OCI-LY3 (cell line): ENCODE data around the gene PRDM4.

Source experiments
- H2AFZ ChIP-seq: fragments of 200-600, 300-600 bp; shearing (Covaris generic); 2 replicates; pipeline ENCODE4 v1.6.0; 2014; ENCODE audit warnings: antibody characterized with exemption, low read depth, low read length
- H3K27ac ChIP-seq: fragments of 200-600, 300-600 bp; sonication (generic); 2 replicates; pipeline ENCODE4 v1.5.1; 2014; ENCODE audit warnings: mild to moderate bottlenecking, low read length, moderate library complexity, mixed read lengths
- H3K27me3 ChIP-seq: fragments of 200-600, 300-600 bp; sonication (generic); 2 replicates; pipeline ENCODE4 v1.6.1; 2014; ENCODE audit warnings: low read depth, low read length, mixed read lengths
- H3K36me3 ChIP-seq: fragments of 200-600, 300-600 bp; sonication (generic); replicated peaks from 2 replicates; pipeline ENCODE3; 2014; ENCODE audit warnings: low read depth, low read length, mixed read lengths
- H3K4me1 ChIP-seq: fragments of 300-600, 200-600 bp; sonication (generic); 2 replicates; pipeline ENCODE4 v1.6.1; 2014; ENCODE audit warnings: low read length, mixed read lengths
- H3K4me2 ChIP-seq: fragments of 200-600, 300-600 bp; sonication (generic); 2 replicates; pipeline ENCODE4 v1.6.1; 2014; ENCODE audit warnings: low read length, mixed read lengths
- H3K4me3 ChIP-seq: fragments of 300-600, 200-600 bp; sonication (generic); 2 replicates; pipeline ENCODE4 v1.5.1; 2014; ENCODE audit warnings: antibody characterized with exemption, mild to moderate bottlenecking, low read length, moderate library complexity
- H3K79me2 ChIP-seq: fragments of 300-600, 200-600 bp; shearing (Covaris generic); 2 replicates; pipeline ENCODE4 v1.6.1; 2014; ENCODE audit warnings: mild to moderate bottlenecking, low read length, mixed read lengths
- H3K9ac ChIP-seq: fragments of 300-600, 200-600 bp; shearing (Covaris generic); 2 replicates; pipeline ENCODE4 v1.6.0; 2014; ENCODE audit warnings: mild to moderate bottlenecking, low read length, moderate library complexity
- H3K9me3 ChIP-seq: fragments of 200-600, 300-600 bp; shearing (Covaris generic); 2 replicates; pipeline ENCODE4 v1.6.1; 2014; ENCODE audit warnings: low read length, mixed read lengths; ENCODE audit not compliant: insufficient read depth
- H4K20me1 ChIP-seq: fragments of 200-600, 300-600 bp; sonication (generic); 2 replicates; pipeline ENCODE4 v1.6.1; 2016; ENCODE audit warnings: low read length, mixed read lengths; ENCODE audit not compliant: insufficient read depth
- CTCF ChIP-seq: fragments of 200-600, 300-600 bp; sonication (generic); IDR thresholded peaks from 2 replicates; pipeline ENCODE4 v1.5.1; 2014; ENCODE audit warnings: antibody characterized with exemption, low read length, low read depth
- EZH2phosphoT487 ChIP-seq: fragments of 200-600 bp; shearing (Covaris generic); IDR thresholded peaks from 2 replicates; pipeline ENCODE4 v1.6.1; 2018; ENCODE audit warnings: antibody characterized with exemption, mixed run types, low read depth

Gene PRDM4

DNA sequence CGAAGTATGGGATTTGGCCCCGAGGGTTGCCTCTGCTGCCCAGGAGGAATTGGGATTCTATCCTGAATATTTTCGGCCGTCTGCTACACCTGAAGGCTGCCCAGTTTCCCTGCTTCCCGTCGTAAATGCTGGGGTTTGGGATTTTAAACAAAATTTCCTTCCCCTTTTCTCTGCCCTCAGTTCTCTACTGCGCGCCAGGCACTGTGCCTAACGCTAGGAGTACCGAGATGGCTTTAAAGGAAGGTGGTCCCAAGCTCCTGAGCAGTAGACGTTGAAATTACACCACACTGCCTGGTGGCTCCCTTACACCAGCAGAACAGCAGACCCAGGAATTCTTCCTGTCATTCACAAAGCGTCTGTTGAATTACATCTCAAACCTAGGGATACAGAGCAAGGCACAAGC is 566 bp upstream of the PRDM4 start:
- H4K20me1 ChIP-seq, result peaks cover 3% of the 10 kb centered on the region; the same call in 1 of the 2 replicates
- H3K9ac ChIP-seq, result peak overlapping the region; percentile 83
- TF ChIP-seq EZH2phosphoT487, result no peak
- peak overlapping the region; percentile 96 for H3K4me3 ChIP-seq
- H3K4me2 ChIP-seq, result peak overlapping the region; percentile 98
- H2AFZ ChIP-seq, result peak overlapping the region; percentile 100
- peaks cover 22% of the 10 kb centered on the region for H3K4me1 ChIP-seq
- H3K36me3 ChIP-seq, result peaks cover 6% of the 10 kb centered on the region
- H3K27ac ChIP-seq, result no peak overlapping the region
- H3K27me3 ChIP-seq, result peaks cover 6% of the 10 kb centered on the region
- H3K79me2 ChIP-seq, result peaks cover 29% of the 10 kb centered on the region
- no peaks in the 10 kb centered on the region for H3K9me3 ChIP-seq

DNA sequence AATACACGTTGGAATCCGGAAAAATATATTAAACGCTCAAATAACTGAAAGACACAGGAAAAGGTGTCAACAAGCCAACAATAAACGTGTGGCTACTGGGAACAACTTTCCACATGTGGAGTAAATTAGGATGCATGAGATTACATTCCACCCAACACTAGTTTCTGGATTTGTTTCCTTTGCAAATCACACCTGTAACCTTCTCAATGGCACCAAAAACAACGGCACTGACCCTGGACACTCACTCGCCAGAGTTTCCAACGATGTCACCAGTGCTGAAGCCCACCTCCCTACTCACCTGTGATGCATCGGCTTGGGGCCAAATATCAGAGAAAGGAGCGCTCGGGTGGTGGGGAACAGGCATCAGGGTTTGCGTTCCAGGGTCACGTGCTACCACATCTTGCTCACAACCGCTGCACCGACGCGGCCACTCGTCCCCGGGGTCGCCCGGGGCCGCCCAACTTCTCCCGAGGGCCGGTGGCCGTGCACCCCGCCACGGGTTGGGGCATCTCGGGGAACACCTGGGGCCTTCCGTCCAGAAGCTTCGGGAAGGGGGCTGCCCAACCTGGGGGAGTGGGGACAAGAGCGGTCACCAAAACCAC is 629 bp downstream of the PRDM4 start:
- no peaks in the 10 kb centered on the region for H3K9me3 ChIP-seq
- H3K4me3 ChIP-seq, result peak overlapping the region; percentile 96
- H2AFZ ChIP-seq, result peak overlapping the region; percentile 35; the same call in 1 of the 2 replicates
- no peak overlapping the region for H3K27ac ChIP-seq
- H4K20me1 ChIP-seq, result peaks cover 3% of the 10 kb centered on the region; the same call in 1 of the 2 replicates
- H3K27me3 ChIP-seq, result peaks cover 6% of the 10 kb centered on the region
- TF ChIP-seq EZH2phosphoT487 (no peak), CTCF (no peak)
- H3K9ac ChIP-seq, result peak overlapping the region; percentile 79
- H3K36me3 ChIP-seq, result peaks cover 6% of the 10 kb centered on the region
- H3K4me2 ChIP-seq, result peak overlapping the region; percentile 86
- peaks cover 29% of the 10 kb centered on the region for H3K79me2 ChIP-seq
- H3K4me1 ChIP-seq, result peaks cover 22% of the 10 kb centered on the region

DNA sequence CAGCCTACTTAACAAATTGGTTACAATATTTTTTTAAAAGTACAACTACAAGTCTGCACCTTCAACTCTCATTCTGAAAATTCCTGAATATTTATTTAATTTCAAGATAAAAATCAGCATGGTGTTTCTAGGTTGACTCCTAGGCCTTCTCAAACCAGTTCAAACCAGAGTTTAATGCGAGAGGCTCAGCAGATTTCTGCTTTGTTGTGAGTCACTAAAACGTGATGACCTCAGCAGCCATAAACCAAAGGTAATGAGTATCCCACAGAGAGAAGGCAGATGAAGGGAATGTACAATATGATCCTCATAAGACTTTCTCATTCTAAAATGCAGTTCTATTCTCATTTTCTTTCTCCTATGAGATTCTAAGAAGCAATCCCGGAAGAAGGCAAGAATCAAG is 1.5 kb downstream of the PRDM4 start:
- Histone ChIP-seq H3K4me3 (peak overlapping the region; percentile 96), H3K27ac (no peak overlapping the region), H4K20me1 (peaks cover 3% of the 10 kb centered on the region; the same call in 1 of the 2 replicates)

GRCh38 chr12:107749083-107749482 is 11.9 kb downstream of the PRDM4 start:
- no peak overlapping the region for H2AFZ ChIP-seq
- no peak overlapping the region for H3K4me3 ChIP-seq
- no peak for TF ChIP-seq EZH2phosphoT487
- TF ChIP-seq CTCF, result no peak
- H3K4me2 ChIP-seq, result no peak overlapping the region
- H3K9ac ChIP-seq, result no peak overlapping the region
- peaks cover 41% of the 10 kb centered on the region for H3K36me3 ChIP-seq
- H3K9me3 ChIP-seq, result no peaks in the 10 kb centered on the region
- no peaks in the 10 kb centered on the region for H3K27me3 ChIP-seq
- no peaks in the 10 kb centered on the region for H4K20me1 ChIP-seq
- no peak overlapping the region for H3K27ac ChIP-seq
- H3K4me1 ChIP-seq, result no peaks in the 10 kb centered on the region
- H3K79me2 ChIP-seq, result no peaks in the 10 kb centered on the region

More for the DNA sequence above, 1.5 kb downstream of the PRDM4 start:
- no peak overlapping the region for H2AFZ ChIP-seq
- H3K9me3 ChIP-seq, result no peaks in the 10 kb centered on the region
- peaks cover 29% of the 10 kb centered on the region for H3K79me2 ChIP-seq
- TF ChIP-seq CTCF (no peak), EZH2phosphoT487 (no peak)
- peaks cover 6% of the 10 kb centered on the region for H3K27me3 ChIP-seq
- peak overlapping the region; percentile 79 for H3K9ac ChIP-seq
- peaks cover 22% of the 10 kb centered on the region for H3K4me1 ChIP-seq
- peak overlapping the region; percentile 86 for H3K4me2 ChIP-seq
- H3K36me3 ChIP-seq, result peaks cover 10% of the 10 kb centered on the region
